HTERT RPE-1 (cell line): ENCODE data around the gene IQSEC2.

Experiments used
- in situ Hi-C: fragments of 300-500 bp; cut with MboI; formaldehyde crosslinking; loops from 4 replicates; pipeline ENCODE4 v1.14.3; 2020; ENCODE audit warnings: low sequenced_read_pairs

Gene IQSEC2

DNA sequence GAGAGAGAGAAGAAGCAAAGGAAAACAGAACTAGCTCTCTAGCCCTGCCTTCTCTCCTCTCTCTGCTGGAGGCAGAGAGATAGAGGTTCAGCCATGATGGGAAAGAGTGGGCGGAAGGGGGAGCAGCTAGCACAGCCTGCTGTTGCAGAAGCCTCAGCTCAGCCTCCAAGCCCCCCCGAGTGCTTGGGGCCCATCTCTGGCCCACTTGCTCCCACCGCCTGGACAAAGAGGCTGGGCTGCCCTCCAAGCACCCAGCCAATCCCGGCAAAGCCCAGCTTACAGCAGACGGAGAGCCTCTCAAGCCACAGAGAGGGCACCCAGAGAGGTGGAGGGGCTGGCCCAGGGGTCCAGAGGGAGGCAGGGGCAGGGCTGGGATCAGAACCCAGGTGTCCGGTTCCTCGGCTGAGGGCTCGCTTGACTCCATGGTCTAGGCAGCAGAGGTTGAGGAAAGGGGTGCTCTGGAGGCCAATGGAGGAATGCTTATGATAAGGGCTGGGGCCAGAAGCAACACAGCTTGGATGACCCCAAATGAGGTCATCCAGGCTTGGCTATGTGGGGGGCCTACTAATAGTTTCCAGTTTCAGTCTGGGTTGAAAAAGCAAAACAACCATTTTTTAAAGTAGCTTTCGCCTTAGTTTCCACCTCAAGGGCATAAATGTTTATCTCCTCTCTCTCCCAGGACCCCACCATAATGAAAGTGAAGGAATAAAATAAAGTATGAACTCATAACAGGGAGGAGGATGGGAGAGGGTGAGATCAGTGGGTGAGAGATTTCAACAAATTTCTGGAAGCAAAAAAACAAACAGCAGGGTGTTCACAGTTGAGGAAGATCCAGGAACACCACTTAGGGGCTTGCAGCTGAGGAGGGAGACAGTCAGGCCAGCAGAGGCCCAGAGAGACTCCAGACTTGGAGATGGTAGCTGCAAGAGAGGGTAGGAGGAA is 24.9 kb upstream of the IQSEC2 start:
- in situ Hi-C loops = no loop called here

DNA sequence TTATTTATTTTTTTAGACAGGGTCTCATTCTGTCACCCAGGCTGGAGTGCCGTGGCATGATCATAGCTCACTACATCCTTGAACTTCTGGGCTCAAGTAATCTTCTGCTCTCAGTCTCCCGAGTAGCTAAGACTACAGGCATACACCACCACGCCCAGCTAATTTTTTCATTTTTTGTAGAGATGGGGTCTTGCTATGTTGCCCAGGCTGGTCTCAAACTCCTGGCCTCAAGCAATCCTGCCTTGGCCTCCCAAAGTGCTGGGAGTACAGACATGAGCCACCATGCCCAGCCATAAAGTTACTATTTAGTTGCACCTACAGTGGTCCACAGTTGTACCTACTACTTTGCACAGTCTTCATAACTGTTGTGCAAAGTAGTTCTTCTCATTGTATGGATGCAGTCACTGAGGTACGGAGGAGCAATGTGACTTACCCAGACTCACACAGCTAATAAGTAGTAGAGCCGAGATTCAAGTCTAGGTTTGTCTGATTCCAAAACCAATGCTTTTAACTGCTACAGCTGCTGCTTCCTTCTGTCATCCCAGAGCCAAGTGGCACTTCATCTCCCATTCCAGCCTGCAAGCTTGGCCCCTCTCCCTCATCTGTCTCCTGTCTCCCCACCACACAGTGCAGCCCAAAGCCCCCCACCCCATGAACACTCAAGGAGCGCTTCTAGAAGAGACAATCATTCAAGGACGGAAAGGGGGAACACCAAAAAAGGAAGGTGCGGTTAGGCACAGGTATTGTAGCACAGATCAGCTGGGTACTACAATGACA is 24.0 kb upstream of the IQSEC2 start:
- in situ Hi-C loops = no loop called here

DNA sequence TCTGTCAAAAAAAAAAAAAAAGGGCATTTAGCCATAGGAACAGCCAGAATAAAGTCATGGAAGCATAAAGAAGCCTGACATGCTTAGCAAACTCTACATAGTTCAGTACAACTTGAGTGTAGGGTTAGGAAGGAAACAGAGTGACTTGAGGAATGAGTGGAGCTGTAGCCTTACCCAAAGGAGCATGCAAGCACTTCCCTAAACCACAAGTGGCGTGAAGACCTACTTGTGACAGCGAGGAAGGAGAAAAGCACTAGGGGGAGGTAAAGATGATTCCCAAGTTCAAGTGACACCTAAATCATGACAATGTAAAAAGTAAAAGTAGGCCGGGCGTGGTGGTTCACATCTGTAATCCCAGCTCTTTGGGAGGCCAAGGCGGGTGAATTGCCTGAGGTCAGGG is 21.8 kb upstream of the IQSEC2 start:
- in situ Hi-C loops = no loop called here

- in situ Hi-C loops = no loop called here
Observed at GRCh38 chrX:53300157-53300556, 18.8 kb upstream of the IQSEC2 start.

DNA sequence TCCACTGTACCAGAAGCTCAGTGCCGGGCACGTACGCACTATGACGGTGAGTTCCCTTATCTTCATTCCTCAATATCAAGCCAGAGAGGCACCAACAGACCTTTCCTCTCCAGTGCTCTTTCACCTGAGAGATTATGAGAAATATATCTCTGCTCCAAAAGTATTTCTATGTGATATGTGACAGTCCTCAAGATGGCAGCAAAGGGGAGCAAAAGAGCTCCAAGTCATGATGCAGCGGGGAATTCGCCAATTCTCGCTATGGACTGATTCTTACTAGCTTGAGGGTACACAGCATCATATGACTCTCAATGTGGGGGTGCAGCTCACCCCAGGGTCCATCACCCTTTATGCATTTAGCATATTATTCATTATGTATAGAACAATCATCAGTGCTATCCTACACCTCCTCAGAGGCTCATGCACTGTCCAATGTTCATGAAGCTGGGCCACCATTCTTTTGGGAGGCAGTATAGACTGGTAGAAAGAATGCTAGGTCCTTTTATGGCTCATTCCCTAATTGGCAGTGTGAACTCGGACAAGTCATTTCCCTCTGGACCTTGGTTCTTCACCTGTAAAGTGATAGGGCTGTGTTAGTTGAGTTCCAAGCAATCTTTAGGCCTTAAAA is 12.8 kb upstream of the IQSEC2 start:
- in situ Hi-C loops = no loop called here

GRCh38 chrX:53291596-53291995 is 10.2 kb upstream of the IQSEC2 start:
- in situ Hi-C loops = no loop called here

GRCh38 chrX:53290441-53291041 is 9.2 kb upstream of the IQSEC2 start:
- in situ Hi-C loops = no loop called here

- in situ Hi-C loops = no loop called here
Observed at GRCh38 chrX:53288189-53288588, 6.8 kb upstream of the IQSEC2 start.

DNA sequence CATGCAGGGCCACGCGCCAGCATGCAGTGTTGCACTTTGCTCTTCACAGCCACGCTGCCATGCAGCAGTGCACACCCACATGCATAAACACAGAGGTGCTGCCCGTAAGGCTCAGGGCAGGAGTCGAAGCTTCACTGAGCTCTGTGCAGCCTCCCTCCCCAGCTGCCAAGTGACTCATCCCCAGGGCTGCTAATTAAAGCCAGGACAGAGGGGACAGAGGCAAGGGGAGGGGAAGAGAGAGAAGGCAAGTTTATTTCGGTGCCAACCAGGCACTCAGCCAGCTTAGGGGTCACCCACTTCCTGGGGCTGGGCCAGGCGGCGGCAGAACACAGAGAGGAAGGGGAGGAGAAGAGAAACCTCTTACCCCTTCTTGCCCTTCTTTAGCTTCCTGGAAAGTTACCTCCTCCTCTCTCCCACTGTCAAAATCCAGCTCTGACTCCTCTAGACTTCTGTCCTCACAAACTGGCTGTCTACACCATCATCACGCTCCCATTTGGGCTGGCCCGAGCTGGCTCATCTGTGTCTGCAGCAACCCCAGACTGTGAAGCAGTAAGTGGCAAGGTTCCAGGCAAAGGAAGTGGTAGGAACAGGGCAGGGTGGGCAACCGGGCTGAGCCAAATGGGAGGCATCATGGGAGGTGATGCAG is 6.2 kb upstream of the IQSEC2 start:
- in situ Hi-C loops = no loop called here

DNA sequence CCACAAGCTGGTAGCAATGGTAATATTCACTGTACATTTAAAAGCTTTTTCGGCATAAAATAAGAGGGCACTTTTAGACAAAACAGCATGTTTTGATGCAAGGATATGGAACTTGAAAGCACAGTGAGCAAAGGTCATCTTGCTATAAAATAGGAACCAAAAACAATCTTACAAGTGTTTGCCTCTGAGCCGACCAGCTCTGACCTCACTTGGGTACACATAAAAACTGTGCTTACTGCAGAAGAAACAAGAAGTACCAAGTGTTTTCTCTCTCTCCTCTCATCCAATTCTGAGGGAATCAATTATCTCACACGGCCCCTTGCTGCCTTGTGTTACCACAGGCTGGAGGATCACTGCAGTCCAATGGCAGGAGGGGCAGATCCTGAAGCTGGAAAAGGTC is 4.8 kb upstream of the IQSEC2 start:
- in situ Hi-C loops = no loop called here

DNA sequence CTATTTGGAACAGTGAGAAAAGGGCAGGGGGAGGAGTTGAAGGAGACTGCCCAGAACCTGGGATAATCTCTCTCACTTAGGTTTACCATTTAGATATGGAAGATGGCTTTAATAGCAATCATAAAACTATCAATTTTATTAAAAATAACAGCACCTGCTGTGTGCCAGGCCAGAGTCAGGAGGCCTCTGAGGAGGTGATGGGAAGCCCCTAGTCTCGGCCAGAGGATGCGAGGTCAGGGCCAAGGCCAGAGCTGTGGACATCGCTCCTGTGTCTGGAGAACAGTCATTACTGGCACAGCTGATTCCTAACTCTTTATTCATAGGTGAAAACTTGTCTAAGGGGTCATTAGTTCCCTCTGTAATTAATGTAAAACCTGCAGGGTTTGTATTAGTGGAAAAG is 4.2 kb upstream of the IQSEC2 start:
- in situ Hi-C loops = no loop called here

DNA sequence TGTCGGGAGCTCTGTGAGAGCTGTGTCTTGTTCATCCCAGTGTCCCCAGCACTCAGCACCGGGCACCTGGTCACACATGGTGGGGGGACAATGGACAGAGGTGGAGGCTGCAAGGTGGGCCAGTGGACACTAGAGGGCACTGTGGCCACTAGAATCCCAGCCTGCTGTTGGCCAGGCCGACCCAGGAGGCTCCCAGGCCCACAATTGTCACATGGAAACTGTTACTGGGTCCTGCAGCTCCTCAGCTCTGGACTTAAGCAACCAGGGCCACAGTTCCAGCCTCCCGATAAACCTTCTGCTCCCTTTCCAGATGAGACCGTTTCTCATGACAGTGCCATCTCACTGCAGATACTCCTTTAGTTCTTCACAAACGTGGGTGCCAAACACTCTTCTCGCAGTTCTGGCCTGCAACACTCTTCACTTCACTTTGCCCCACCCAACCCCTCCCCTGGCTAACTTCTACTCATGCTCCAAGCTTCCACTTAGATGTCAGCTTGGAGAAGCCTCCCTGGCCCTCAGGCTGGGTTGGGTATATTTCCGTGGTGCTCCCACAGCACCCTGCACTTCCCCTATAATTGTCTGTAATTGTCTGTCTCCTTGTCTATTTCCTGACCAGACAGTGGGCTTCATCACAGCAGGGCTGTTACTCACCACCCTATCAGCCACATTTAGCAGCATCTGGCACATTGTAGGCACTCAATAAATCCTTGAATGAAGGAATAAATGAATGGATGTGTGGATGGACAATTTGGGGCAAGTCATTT is 3.5 kb upstream of the IQSEC2 start:
- in situ Hi-C loops = no loop called here

DNA sequence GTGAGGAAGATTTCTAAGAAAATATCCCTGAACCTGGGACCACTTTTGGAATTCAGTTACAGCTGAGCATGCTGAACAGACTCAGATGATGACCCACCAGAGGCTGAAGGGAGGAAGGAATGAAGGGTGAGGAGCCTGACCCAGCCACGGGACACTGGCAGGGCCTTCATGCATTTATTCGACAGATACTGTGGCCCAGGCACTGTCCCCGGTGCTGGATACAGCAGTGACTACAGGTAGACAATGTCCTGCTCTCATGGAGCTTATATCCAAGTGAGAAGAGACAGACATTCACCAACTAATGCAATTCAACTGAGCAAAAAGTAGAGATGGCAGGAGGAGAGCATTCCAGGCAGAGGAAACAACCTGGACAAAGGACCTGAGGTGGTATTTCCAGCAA is 2.2 kb upstream of the IQSEC2 start:
- in situ Hi-C loops = no loop called here

DNA sequence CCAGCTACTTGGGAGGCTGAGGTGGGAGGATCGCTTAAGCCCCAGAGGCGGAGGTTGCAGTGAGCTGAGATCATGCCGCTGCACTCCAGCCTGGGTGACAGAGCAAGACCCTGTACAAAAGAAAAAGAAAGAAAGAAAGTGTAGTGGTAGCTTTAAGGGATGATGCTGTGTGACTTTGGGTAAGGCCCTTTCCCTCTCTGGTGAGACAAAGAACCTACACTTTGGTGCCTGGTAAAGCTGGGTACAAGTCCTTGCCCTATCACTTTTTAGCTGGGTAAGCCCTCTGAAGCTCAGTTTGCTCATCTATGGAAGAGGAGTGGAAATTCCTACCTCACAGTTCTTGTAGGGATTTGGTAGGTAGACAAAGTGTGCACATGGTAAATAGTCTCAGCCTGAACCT is 1.7 kb upstream of the IQSEC2 start:
- in situ Hi-C loops = no loop called here

- in situ Hi-C loops = no loop called here
Observed at GRCh38 chrX:53281963-53282695, 745 bp upstream of the IQSEC2 start.

DNA sequence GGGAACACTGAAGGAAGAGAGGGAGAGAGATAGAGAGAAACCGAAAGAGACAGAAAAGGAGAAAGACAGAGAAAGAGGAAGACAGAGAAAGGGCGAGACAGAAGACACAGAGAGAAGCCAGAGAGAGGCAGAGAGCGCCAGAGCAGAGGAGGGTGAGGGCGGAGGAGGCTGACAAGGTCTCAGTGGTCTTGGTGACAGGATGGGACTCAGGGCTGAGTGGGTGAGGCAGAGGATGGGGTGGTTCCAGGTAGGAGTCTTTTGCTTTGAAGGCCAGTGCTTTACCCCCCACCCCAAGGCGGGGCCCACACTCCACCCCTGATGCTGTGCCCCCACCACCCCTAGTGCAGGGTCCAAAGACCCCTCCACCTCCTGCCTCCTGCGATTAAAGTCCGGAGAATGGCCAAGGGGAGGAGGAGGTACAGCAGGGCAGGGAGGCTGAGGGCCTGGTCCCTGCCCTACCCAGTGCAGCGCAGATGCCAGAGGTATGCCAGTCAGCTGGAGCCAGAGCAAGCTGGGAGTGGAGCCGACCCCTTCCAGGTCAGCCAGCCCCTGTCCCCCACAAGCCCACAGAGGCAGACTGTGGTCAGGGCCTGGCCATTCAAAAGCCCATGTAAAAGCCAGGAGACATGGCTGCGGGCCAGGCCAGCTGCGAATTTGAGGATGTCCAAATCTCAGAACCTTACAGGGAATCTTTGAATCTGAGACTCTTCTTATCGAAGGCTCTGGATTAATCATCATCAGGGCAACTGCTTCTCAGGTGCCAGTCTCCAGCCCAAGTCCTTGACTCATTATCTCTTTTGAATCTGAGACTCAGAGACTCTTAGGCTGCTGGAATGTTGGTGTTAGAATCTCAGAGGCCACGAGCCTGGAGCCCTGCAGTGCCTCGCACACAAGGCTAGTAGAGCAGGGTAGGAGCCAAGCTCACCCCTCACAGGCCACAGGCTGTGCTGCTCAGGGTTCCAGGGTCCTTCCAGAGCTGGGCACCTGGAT is 758 bp downstream of the IQSEC2 start:
- in situ Hi-C loops = no loop called here

DNA sequence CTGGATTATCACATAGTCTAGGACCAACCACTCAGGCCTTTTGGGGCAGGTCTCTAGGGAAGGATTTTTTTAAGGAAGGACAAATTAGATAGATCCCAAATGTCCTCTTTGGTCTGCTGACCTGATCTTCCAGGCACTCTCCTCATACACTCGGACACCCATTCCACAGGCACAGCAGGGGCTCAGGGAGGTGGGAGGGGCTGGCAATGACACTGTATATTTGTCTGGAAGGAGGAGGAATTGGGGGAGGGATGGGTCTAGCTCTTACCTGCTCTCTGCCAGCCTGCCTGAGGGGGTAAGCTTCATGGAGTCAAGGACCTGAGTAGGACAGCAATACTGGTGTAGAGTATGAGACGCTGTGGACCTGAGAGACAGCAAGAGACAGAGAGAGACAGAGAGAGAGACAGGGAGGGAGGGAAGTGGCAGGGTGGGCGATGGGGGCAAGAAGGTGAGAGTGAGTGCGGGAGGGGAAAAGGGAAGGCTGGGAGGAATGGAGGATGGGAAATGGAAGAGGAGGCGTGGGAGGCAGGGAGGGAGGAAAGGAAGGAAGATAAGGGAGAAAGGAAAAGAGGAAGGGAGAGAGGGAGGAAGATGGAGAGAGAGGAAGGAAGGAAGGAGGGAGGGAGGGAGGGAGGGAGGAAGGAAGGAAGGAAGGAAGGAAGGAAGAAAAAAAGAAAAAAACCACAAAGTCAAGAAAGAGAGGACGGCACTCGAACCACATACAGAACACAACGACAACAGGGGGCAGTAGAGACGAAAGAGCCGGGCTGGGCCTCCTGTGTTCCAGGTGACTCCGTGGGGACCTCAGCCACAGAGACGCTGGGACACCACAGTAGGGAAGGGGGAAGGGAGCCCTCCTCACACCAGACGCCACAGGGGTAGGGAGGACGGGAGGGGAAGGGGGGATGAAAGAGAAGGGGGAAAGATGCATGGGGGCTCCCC is 1.8 kb downstream of the IQSEC2 start:
- in situ Hi-C loops = no loop called here
